Astrocyte of the cerebellum (primary cell): ENCODE results near the gene CNTN5.

Experiments
- DNase-seq: peaks from one replicate; pipeline ENCODE4 v3.0.0-alpha.2; 2011; ENCODE audit warnings: low read depth
- H3K4me3 ChIP-seq: 2 replicates; pipeline ENCODE4 v1.5.1; 2011; ENCODE audit warnings: mild to moderate bottlenecking, low read depth, low read length, moderate library complexity
- CTCF ChIP-seq: IDR thresholded peaks from 2 replicates; pipeline ENCODE4 v1.5.1; 2012; ENCODE audit warnings: low read length, low read depth, moderate library complexity, mild to moderate bottlenecking; ENCODE audit errors: missing control alignments
- in situ Hi-C: cut with HindIII; loops from 2 replicates; pipeline ENCODE4 v1.10.0; 2017; ENCODE audit warnings: low sequenced_read_pairs

The CNTN5 gene

GRCh38 chr11:99208813-99209212 lies 188.1 kb downstream of the CNTN5 start:
- in situ Hi-C loops: no loop called here
- H3K4me3 ChIP-seq: no peak overlapping the region
- TF ChIP-seq CTCF: no peak
- no peak for DNase-seq

GRCh38 chr11:99229544-99229943 lies 208.8 kb downstream of the CNTN5 start:
- H3K4me3 ChIP-seq: no peak overlapping the region
- in situ Hi-C loops: no loop called here
- TF ChIP-seq CTCF: no peak
- no peak for DNase-seq

GRCh38 chr11:99234534-99234933 lies 213.8 kb downstream of the CNTN5 start:
- in situ Hi-C loops: no loop called here
- H3K4me3 ChIP-seq: no peak overlapping the region
- no peak for DNase-seq
- TF ChIP-seq CTCF: no peak

- no peak for DNase-seq
- in situ Hi-C loops: no loop called here
- TF ChIP-seq CTCF: no peak
- no peak overlapping the region for H3K4me3 ChIP-seq
Observed at GRCh38 chr11:99238401-99238800, 217.7 kb downstream of the CNTN5 start.

GRCh38 chr11:99240192-99241030 lies 219.7 kb downstream of the CNTN5 start:
- no peak overlapping the region for H3K4me3 ChIP-seq
- in situ Hi-C loops: no loop called here
- TF ChIP-seq CTCF: no peak
- no peak for DNase-seq

- in situ Hi-C loops: no loop called here
- TF ChIP-seq CTCF: no peak
- no peak for DNase-seq
- H3K4me3 ChIP-seq: no peak overlapping the region
Observed at GRCh38 chr11:99241066-99241465, 220.3 kb downstream of the CNTN5 start.
